BLaER1 (cell line): ENCODE results near the gene ARHGDIG.

ENCODE experiments used
- H3K27ac ChIP-seq: shearing (Covaris generic); formaldehyde crosslinking; 2 replicates; pipeline ENCODE4 v1.8.1; 2022
- H3K27me3 ChIP-seq: shearing (Covaris generic); formaldehyde crosslinking; 2 replicates; pipeline ENCODE4 v1.8.1; 2022
- H3K36me3 ChIP-seq: shearing (Covaris generic); formaldehyde crosslinking; 2 replicates; pipeline ENCODE4 v1.8.1; 2022
- H3K4me1 ChIP-seq: shearing (Covaris generic); formaldehyde crosslinking; 2 replicates; pipeline ENCODE4 v1.8.1; 2022
- H3K4me2 ChIP-seq: shearing (Covaris generic); formaldehyde crosslinking; 2 replicates; pipeline ENCODE4 v1.8.1; 2022
- H3K4me3 ChIP-seq: shearing (Covaris generic); formaldehyde crosslinking; 2 replicates; pipeline ENCODE4 v1.8.1; 2022
- H3K9ac ChIP-seq: shearing (Covaris generic); formaldehyde crosslinking; 2 replicates; pipeline ENCODE4 v1.8.1; 2022
- H3K9me3 ChIP-seq: shearing (Covaris generic); formaldehyde crosslinking; 2 replicates; pipeline ENCODE4 v1.8.1; 2022
- H4K20me1 ChIP-seq: shearing (Covaris generic); formaldehyde crosslinking; 2 replicates; pipeline ENCODE4 v1.8.1; 2022
- Cebpa-rat ChIP-seq: shearing (Covaris generic); IDR thresholded peaks from 2 replicates; pipeline ENCODE4 v1.8.1; 2022

The ARHGDIG gene

GRCh38 chr16:280552-280951 lies at the start of gene ARHGDIG:
Gene ARHGDIG (plus strand): TSS chr16:280591. CDS start chr16:280681, 90 bp downstream.
- H4K20me1 ChIP-seq = peaks cover 8% of the 10 kb centered on the region; the same call in 1 of the 2 replicates
- peaks cover 37% of the 10 kb centered on the region for H3K4me1 ChIP-seq
- peaks cover 70% of the 10 kb centered on the region for H3K27me3 ChIP-seq
- no peak within 1 kb of the TSS for H3K4me3 ChIP-seq
- no peak within 1 kb of the TSS for H3K27ac ChIP-seq
- H3K9ac ChIP-seq = no peak within 1 kb of the TSS
- H3K4me2 ChIP-seq = peak within 1 kb of the TSS; percentile 41
- no peaks in the 10 kb centered on the region for H3K9me3 ChIP-seq
- no peaks in the 10 kb centered on the region for H3K36me3 ChIP-seq
- TF ChIP-seq Cebpa-rat = no peak

GRCh38 chr16:230949-231348 lies 49.4 kb upstream of the ARHGDIG start:
- Histone ChIP-seq H3K4me3 (no peak overlapping the region), H3K4me1 (peaks cover 37% of the 10 kb centered on the region), H3K9ac (no peak overlapping the region), H3K36me3 (peaks cover 21% of the 10 kb centered on the region), H3K9me3 (no peaks in the 10 kb centered on the region), H3K27me3 (no peaks in the 10 kb centered on the region), H3K27ac (no peak overlapping the region), H3K4me2 (no peak overlapping the region), H4K20me1 (peaks cover 40% of the 10 kb centered on the region)
- no peak for TF ChIP-seq Cebpa-rat

GRCh38 chr16:234468-235305 lies 45.7 kb upstream of the ARHGDIG start, which contains the start of gene FAM234A:
Gene FAM234A (plus strand): TSS chr16:234821. CDS start chr16:254414, 19,593 bp downstream.
- Histone ChIP-seq H3K27me3 (no peaks in the 10 kb centered on the region), H3K27ac (peak within 1 kb of the TSS; percentile 88), H3K4me2 (peak within 1 kb of the TSS; percentile 99), H3K36me3 (peaks cover 4% of the 10 kb centered on the region; the same call in 1 of the 2 replicates), H3K4me3 (peak within 1 kb of the TSS; percentile 87), H3K9me3 (no peaks in the 10 kb centered on the region), H4K20me1 (peaks cover 14% of the 10 kb centered on the region; the same call in 1 of the 2 replicates), H3K4me1 (peaks cover 40% of the 10 kb centered on the region), H3K9ac (peak within 1 kb of the TSS; percentile 87)
- peak; percentile 72 for TF ChIP-seq Cebpa-rat

- H3K4me2 ChIP-seq = peak overlapping the region; percentile 18; the same call in 1 of the 2 replicates
- no peaks in the 10 kb centered on the region for H3K27me3 ChIP-seq
- no peak overlapping the region for H3K27ac ChIP-seq
- TF ChIP-seq Cebpa-rat = no peak
- H3K36me3 ChIP-seq = peaks cover 14% of the 10 kb centered on the region
- peaks cover 36% of the 10 kb centered on the region; the same call in 1 of the 2 replicates for H4K20me1 ChIP-seq
- H3K9me3 ChIP-seq = peaks cover 5% of the 10 kb centered on the region; the same call in 1 of the 2 replicates
- peaks cover 77% of the 10 kb centered on the region for H3K4me1 ChIP-seq
- H3K9ac ChIP-seq = no peak overlapping the region
- H3K4me3 ChIP-seq = no peak overlapping the region
These were observed 40.5 kb upstream of the ARHGDIG start for GRCh38 chr16:239948-240277.

- TF ChIP-seq Cebpa-rat = no peak
- no peak overlapping the region for H3K9ac ChIP-seq
- peaks cover 5% of the 10 kb centered on the region; the same call in 1 of the 2 replicates for H3K9me3 ChIP-seq
- peaks cover 14% of the 10 kb centered on the region for H3K36me3 ChIP-seq
- H3K4me3 ChIP-seq = no peak overlapping the region
- no peak overlapping the region for H3K4me2 ChIP-seq
- H3K4me1 ChIP-seq = peaks cover 80% of the 10 kb centered on the region
- no peaks in the 10 kb centered on the region for H3K27me3 ChIP-seq
- H3K27ac ChIP-seq = no peak overlapping the region
- H4K20me1 ChIP-seq = peaks cover 30% of the 10 kb centered on the region; the same call in 1 of the 2 replicates
These were observed 39.8 kb upstream of the ARHGDIG start for GRCh38 chr16:240559-240958.

- Histone ChIP-seq H3K27me3 (no peaks in the 10 kb centered on the region), H3K36me3 (peaks cover 14% of the 10 kb centered on the region), H3K4me2 (peak overlapping the region; percentile 48), H3K9me3 (peaks cover 5% of the 10 kb centered on the region; the same call in 1 of the 2 replicates), H3K4me1 (peaks cover 77% of the 10 kb centered on the region), H3K4me3 (no peak overlapping the region), H3K27ac (0 out of 2 replicates have a peak overlapping the region, but pooled peaks have one; percentile 37), H4K20me1 (peaks cover 27% of the 10 kb centered on the region; the same call in 1 of the 2 replicates), H3K9ac (no peak overlapping the region)
- TF ChIP-seq Cebpa-rat = no peak
These were observed 38.1 kb upstream of the ARHGDIG start for GRCh38 chr16:242281-242680.

- H3K9ac ChIP-seq = no peak overlapping the region
- peaks cover 5% of the 10 kb centered on the region; the same call in 1 of the 2 replicates for H3K9me3 ChIP-seq
- no peak overlapping the region for H3K4me3 ChIP-seq
- no peak for TF ChIP-seq Cebpa-rat
- H3K27me3 ChIP-seq = no peaks in the 10 kb centered on the region
- H3K27ac ChIP-seq = no peak overlapping the region
- H3K4me2 ChIP-seq = peak overlapping the region; percentile 48
- peaks cover 73% of the 10 kb centered on the region for H3K4me1 ChIP-seq
- peaks cover 27% of the 10 kb centered on the region; the same call in 1 of the 2 replicates for H4K20me1 ChIP-seq
- peaks cover 16% of the 10 kb centered on the region for H3K36me3 ChIP-seq
These were observed 37.0 kb upstream of the ARHGDIG start for GRCh38 chr16:243348-243747.

GRCh38 chr16:245105-245504 lies 35.3 kb upstream of the ARHGDIG start:
- no peak overlapping the region for H3K4me3 ChIP-seq
- TF ChIP-seq Cebpa-rat = no peak
- H4K20me1 ChIP-seq = peaks cover 19% of the 10 kb centered on the region; the same call in 1 of the 2 replicates
- H3K9ac ChIP-seq = no peak overlapping the region
- peaks cover 32% of the 10 kb centered on the region for H3K36me3 ChIP-seq
- H3K27ac ChIP-seq = 0 out of 2 replicates have a peak overlapping the region, but pooled peaks have one; percentile 22
- peak overlapping the region; percentile 24; the same call in 1 of the 2 replicates for H3K4me2 ChIP-seq
- H3K4me1 ChIP-seq = peaks cover 58% of the 10 kb centered on the region
- no peaks in the 10 kb centered on the region for H3K27me3 ChIP-seq
- peaks cover 5% of the 10 kb centered on the region; the same call in 1 of the 2 replicates for H3K9me3 ChIP-seq

GRCh38 chr16:247027-247426 lies 33.4 kb upstream of the ARHGDIG start:
- Histone ChIP-seq H3K4me2 (no peak overlapping the region), H4K20me1 (peaks cover 18% of the 10 kb centered on the region; the same call in 1 of the 2 replicates), H3K27ac (no peak overlapping the region), H3K4me3 (no peak overlapping the region), H3K9me3 (no peaks in the 10 kb centered on the region), H3K36me3 (peaks cover 29% of the 10 kb centered on the region), H3K4me1 (peaks cover 55% of the 10 kb centered on the region), H3K27me3 (no peaks in the 10 kb centered on the region), H3K9ac (no peak overlapping the region)
- TF ChIP-seq Cebpa-rat = no peak

GRCh38 chr16:249431-249830 lies 31.0 kb upstream of the ARHGDIG start:
- Histone ChIP-seq H3K9ac (no peak overlapping the region), H3K36me3 (peaks cover 35% of the 10 kb centered on the region)
- no peak for TF ChIP-seq Cebpa-rat

More at GRCh38 chr16:249431-249830, 31.0 kb upstream of the ARHGDIG start:
- Histone ChIP-seq H3K27ac (no peak overlapping the region), H4K20me1 (no peaks in the 10 kb centered on the region), H3K4me1 (peaks cover 55% of the 10 kb centered on the region), H3K4me2 (no peak overlapping the region), H3K9me3 (no peaks in the 10 kb centered on the region), H3K4me3 (no peak overlapping the region), H3K27me3 (no peaks in the 10 kb centered on the region)
